GM18517 (cell line): ENCODE results near the gene EGFL7.

Experiments used
- ATAC-seq: cut with Tn5 transposase; IDR thresholded peaks from one replicate; pipeline ENCODE4 v1.9.1; 2021; ENCODE audit warnings: mild to moderate bottlenecking, moderate library complexity; ENCODE audit not compliant: unreplicated experiment

The EGFL7 gene

GRCh38 chr9:136643596-136644342, 18.9 kb upstream of the EGFL7 start:
- no peak for ATAC-seq

- ATAC-seq, result no peak
These were observed 18.4 kb upstream of the EGFL7 start for GRCh38 chr9:136644343-136644592.

GRCh38 chr9:136644593-136645351, 17.9 kb upstream of the EGFL7 start:
- ATAC-seq, result no peak

GRCh38 chr9:136645352-136645902, 17.3 kb upstream of the EGFL7 start:
- ATAC-seq, result no peak

- no peak for ATAC-seq
These were observed 16.6 kb upstream of the EGFL7 start for GRCh38 chr9:136645903-136646754.

- ATAC-seq, result no peak
These were observed 15.6 kb upstream of the EGFL7 start for GRCh38 chr9:136646827-136647711.

- ATAC-seq, result no peak
These were observed 14.0 kb upstream of the EGFL7 start for GRCh38 chr9:136648751-136649150.

- ATAC-seq, result no peak
These were observed 12.7 kb upstream of the EGFL7 start for GRCh38 chr9:136650021-136650420.

- no peak for ATAC-seq
These were observed 12.1 kb upstream of the EGFL7 start for GRCh38 chr9:136650648-136651047.

GRCh38 chr9:136651860-136652259, 10.9 kb upstream of the EGFL7 start:
- no peak for ATAC-seq

GRCh38 chr9:136653323-136654079, 9.2 kb upstream of the EGFL7 start:
- ATAC-seq, result no peak

- no peak for ATAC-seq
These were observed 7.7 kb upstream of the EGFL7 start for GRCh38 chr9:136654820-136655535.

- no peak for ATAC-seq
These were observed 7.1 kb upstream of the EGFL7 start for GRCh38 chr9:136655536-136656182.

GRCh38 chr9:136656183-136656738, 6.5 kb upstream of the EGFL7 start:
- no peak for ATAC-seq

GRCh38 chr9:136656795-136657611, 5.7 kb upstream of the EGFL7 start:
- ATAC-seq, result no peak

GRCh38 chr9:136657974-136658848, 4.5 kb upstream of the EGFL7 start:
- ATAC-seq, result no peak
